ENCODE results near the gene AFAP1L1. TPM values are rescaled to one million over a fixed set of nuclear protein-coding genes. Genes with fewer than 3 reads are reported as not detected.

AFAP1L1 gene
- total and polyA plus RNA-seq, 2 donors (not counting 3 experiments of a cell fraction or from before 2014, with no cell fraction given), result 7.9 to 73.2 TPM

DNA sequence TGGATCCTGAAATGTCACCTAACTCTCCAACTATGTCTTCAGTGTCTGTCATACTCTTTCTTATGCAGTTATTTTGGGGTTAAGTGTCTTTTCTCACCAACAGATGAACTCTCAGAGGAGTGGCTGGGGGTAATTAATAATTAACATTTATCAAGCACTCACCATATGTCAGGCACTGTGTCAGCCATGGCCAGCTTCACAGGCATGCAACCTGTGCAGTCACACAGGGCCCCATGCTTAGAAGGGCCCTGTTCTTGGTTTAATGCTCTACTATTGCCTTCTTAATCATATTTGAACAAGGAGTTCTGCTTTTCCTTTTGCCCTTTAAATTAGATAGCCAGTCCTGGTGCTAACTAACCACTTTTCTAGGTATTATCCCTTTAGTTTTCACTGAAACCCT is 70.2 kb downstream of the AFAP1L1 start:
- no peaks in the 10 kb centered on the region for H3K9me1 ChIP-seq (replicated peaks; ENCODE audit: control insufficient read depth, extremely low read depth, insufficient read depth, low read length)
- FAIRE-seq (no peak), DNase-seq (ENCODE audit: low read depth, low spot score) (no peak)
- dilution Hi-C loops (cut with MboI; ENCODE audit: extremely low pct_ligation_motif_present, low sequenced_read_pairs) (no loop called here), intact Hi-C loops (cut with micrococcal nuclease) (loop anchor here (10.0 kb wide), 1 partner anchor 207 kb away; no protein-coding TSS in a partner anchor)
- TF ChIP-seq FOS (IDR thresholded peaks at IDR 0.05; ENCODE audit: borderline replicate concordance, insufficient read depth, low read length), result no peak
- no peak for TF ChIP-seq MYC (IDR thresholded peaks at IDR 0.05; ENCODE audit: low read depth, low read length)
- no peak for TF ChIP-seq POLR2A (IDR thresholded peaks at IDR 0.05; ENCODE audit: low read depth, low read length)
- TF ChIP-seq JUN (IDR thresholded peaks at IDR 0.05; ENCODE audit: borderline replicate concordance, insufficient read depth, insufficient read length, low read depth), result no peak
- peaks cover 3 to 5% of the 10 kb centered on the region in 2 experiments for H3K36me3 ChIP-seq (ENCODE audit: control insufficient read depth in 2 of 2, extremely low read depth in 1 of 2, insufficient read depth in 2 of 2, low read length in 2 of 2)
- H3K9me3 ChIP-seq (replicated peaks; ENCODE audit: control insufficient read depth, insufficient read depth, low read length), result no peaks in the 10 kb centered on the region
- POLR2A ChIA-PET, result no interaction called here
- no peak overlapping the region for H3K4me2 ChIP-seq (ENCODE audit: insufficient read depth, low read length)
- H2AFZ ChIP-seq (ENCODE audit: low read depth, low read length), result peak overlapping the region; percentile 23
- H3K27ac ChIP-seq (ENCODE audit: insufficient read depth, low read depth, low read length), result no peak overlapping the region
- peaks cover 10% of the 10 kb centered on the region for H3K79me2 ChIP-seq (ENCODE audit: control insufficient read depth, insufficient read depth, low read length)
- H3K4me3 ChIP-seq (replicated peaks in 1 of 3; ENCODE audit: insufficient read depth in 1 of 3, low read depth in 1 of 3, low read length in 3 of 3), result no peak overlapping the region
- peaks cover 17% of the 10 kb centered on the region for H3K4me1 ChIP-seq (ENCODE audit: control insufficient read depth, extremely low read depth, insufficient read depth, low read length)
- CTCF ChIA-PET, result interaction anchor here (0.6 to 2.2 kb wide), 6 partner anchors 10 to 92 kb away, joined by 3 to 8 read pairs (median 4); no protein-coding TSS in a partner anchor
- BruUV-seq (replicated peaks), result no TSS peak
- no peak overlapping the region for H3K9ac ChIP-seq (replicated peaks; ENCODE audit: extremely low read depth, insufficient read depth, low read length)
- no peaks in the 10 kb centered on the region for H3K27me3 ChIP-seq (ENCODE audit: control insufficient read depth in 2 of 2, insufficient read depth in 2 of 2, low read length in 2 of 2)
- no peaks in the 10 kb centered on the region for H4K20me1 ChIP-seq (replicated peaks; ENCODE audit: control insufficient read depth, extremely low read depth, insufficient read depth, low read length)

GRCh38 chr5:149344151-149344550 is 72.5 kb downstream of the AFAP1L1 start:
- H2AFZ ChIP-seq (ENCODE audit: low read depth, low read length), result no peak overlapping the region
- H4K20me1 ChIP-seq (replicated peaks; ENCODE audit: control insufficient read depth, extremely low read depth, insufficient read depth, low read length), result no peaks in the 10 kb centered on the region
- no peak for TF ChIP-seq POLR2A (IDR thresholded peaks at IDR 0.05; ENCODE audit: low read depth, low read length)
- intact Hi-C loops (cut with micrococcal nuclease) (loop anchor here (2.0 to 10.0 kb wide), 2 partner anchors 45 to 209 kb away; no protein-coding TSS in a partner anchor), dilution Hi-C loops (cut with MboI; ENCODE audit: extremely low pct_ligation_motif_present, low sequenced_read_pairs) (no loop called here)
- no peaks in the 10 kb centered on the region for H3K9me1 ChIP-seq (replicated peaks; ENCODE audit: control insufficient read depth, extremely low read depth, insufficient read depth, low read length)
- no TSS peak for BruUV-seq (replicated peaks)
- H3K4me2 ChIP-seq (ENCODE audit: insufficient read depth, low read length), result no peak overlapping the region
- H3K9ac ChIP-seq (replicated peaks; ENCODE audit: extremely low read depth, insufficient read depth, low read length), result no peak overlapping the region
- peaks cover 2 to 4% of the 10 kb centered on the region in 2 experiments for H3K36me3 ChIP-seq (ENCODE audit: control insufficient read depth in 2 of 2, extremely low read depth in 1 of 2, insufficient read depth in 2 of 2, low read length in 2 of 2)
- H3K27me3 ChIP-seq (ENCODE audit: control insufficient read depth in 2 of 2, insufficient read depth in 2 of 2, low read length in 2 of 2), result no peaks in the 10 kb centered on the region
- FAIRE-seq (no peak), DNase-seq (ENCODE audit: low read depth, low spot score) (no peak)
- no peak overlapping the region for H3K27ac ChIP-seq (ENCODE audit: insufficient read depth, low read depth, low read length)
- no peak overlapping the region for H3K4me3 ChIP-seq (replicated peaks in 1 of 3; ENCODE audit: insufficient read depth in 1 of 3, low read depth in 1 of 3, low read length in 3 of 3)
- H3K9me3 ChIP-seq (replicated peaks; ENCODE audit: control insufficient read depth, insufficient read depth, low read length), result no peaks in the 10 kb centered on the region
- H3K79me2 ChIP-seq (ENCODE audit: control insufficient read depth, insufficient read depth, low read length), result peaks cover 29% of the 10 kb centered on the region
- ChIA-PET POLR2A (interaction anchor here (1.1 kb wide), 1 partner anchor 23 kb away, joined by 3 read pairs; no protein-coding TSS in a partner anchor), CTCF (interaction anchor here (1.0 to 3.2 kb wide), 11 partner anchors 10 to 79 kb away, joined by 3 to 16 read pairs (median 6); no protein-coding TSS in a partner anchor)
- peaks cover 40% of the 10 kb centered on the region for H3K4me1 ChIP-seq (ENCODE audit: control insufficient read depth, extremely low read depth, insufficient read depth, low read length)
